SJSA1 (cell line): ENCODE measurements around the gene HSF5. TPM values are rescaled to one million over a fixed set of nuclear protein-coding genes. Genes with fewer than 3 reads are reported as not detected.

Source experiments
- DNase-seq, 2 experiments: peaks; one replicate each; pipeline ENCODE4 v3.0.0-alpha.2; 2015 to 2020; ENCODE audit warnings: low spot score in 2 of 2, low read depth in 1 of 2
- H3K27ac ChIP-seq: fragments of 250-450 bp; sonication (Bioruptor Pico); 2 replicates; pipeline ENCODE4 v1.5.1; 2020; ENCODE audit warnings: mild to moderate bottlenecking, moderate library complexity
- H3K27me3 ChIP-seq: fragments of 250-450 bp; sonication (Bioruptor Pico); replicated peaks from 2 replicates; pipeline ENCODE4 v1.5.1; 2020; ENCODE audit warnings: mild to moderate bottlenecking, moderate library complexity
- H3K36me3 ChIP-seq: fragments of 250-450 bp; sonication (Bioruptor Pico); 2 replicates; pipeline ENCODE4 v1.5.1; 2020; ENCODE audit warnings: mild to moderate bottlenecking
- H3K4me1 ChIP-seq: fragments of 250-450 bp; sonication (Bioruptor Pico); replicated peaks from 2 replicates; pipeline ENCODE4 v1.6.1; 2021; ENCODE audit warnings: mild to moderate bottlenecking
- H3K4me3 ChIP-seq: fragments of 250-450 bp; sonication (Bioruptor Pico); 2 replicates; pipeline ENCODE4 v1.5.1; 2020; ENCODE audit warnings: mild to moderate bottlenecking
- H3K9me3 ChIP-seq: fragments of 250-450 bp; sonication (Bioruptor Pico); replicated peaks from 2 replicates; pipeline ENCODE4 v1.5.1; 2020; ENCODE audit warnings: mild to moderate bottlenecking
- total RNA-seq: library from RNA; depleted of rRNA; stranded (reverse); fragments of >200 nt; shearing (Covaris generic); gene quantifications from 2 replicates; pipeline ENCODE4 v1.2.3, GENCODE V29; 2014

Gene HSF5
- total RNA-seq, 1 experiment from 2014 or later, result not detected

DNA sequence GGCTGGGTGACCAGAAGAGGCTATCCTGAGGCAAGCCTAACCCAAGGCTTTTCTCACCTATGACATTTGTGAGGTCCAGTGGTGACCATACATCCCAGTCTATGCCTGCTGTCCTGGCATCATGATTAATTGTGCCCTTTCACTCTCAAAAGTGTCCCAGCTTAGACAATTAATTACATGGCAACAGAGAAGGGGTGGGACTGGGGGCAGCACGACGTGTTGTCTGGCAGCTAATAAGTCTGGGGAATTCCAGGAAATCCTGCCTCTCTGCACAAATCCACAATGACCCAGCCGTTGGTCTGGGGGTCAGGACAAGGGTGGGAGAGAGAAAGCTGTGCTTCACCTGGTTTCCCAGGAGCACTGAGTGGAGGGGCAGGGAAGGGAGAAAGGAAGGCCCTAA lies 40.2 kb upstream of the HSF5 start:
- Histone ChIP-seq H3K9me3 (no peaks in the 10 kb centered on the region; the same call in 1 of the 2 replicates), H3K4me1 (peaks cover 40% of the 10 kb centered on the region), H3K4me3 (no peak overlapping the region), H3K27me3 (no peaks in the 10 kb centered on the region), H3K27ac (no peak overlapping the region), H3K36me3 (no peaks in the 10 kb centered on the region)
- DNase-seq, result no peak

DNA sequence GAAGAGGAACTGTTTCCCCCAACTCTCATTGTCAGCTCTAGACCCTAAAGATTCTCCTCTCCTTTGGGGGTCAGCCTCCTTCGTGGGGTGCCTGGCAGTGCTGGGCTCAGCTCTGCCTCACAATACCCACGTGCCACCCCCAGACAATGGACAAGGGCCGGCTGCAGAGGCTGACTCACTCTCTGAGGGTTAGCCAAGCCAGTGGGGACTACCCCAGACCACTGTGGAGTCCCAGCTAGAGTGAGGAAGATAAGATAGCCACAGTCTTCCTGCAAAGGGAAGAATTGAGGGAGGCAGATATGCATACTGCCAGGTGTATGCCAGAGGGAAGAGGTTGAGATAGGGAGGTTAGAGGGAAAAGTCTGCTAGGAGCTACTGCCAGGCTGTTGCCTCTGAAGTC lies 39.7 kb upstream of the HSF5 start:
- H3K27ac ChIP-seq, result no peak overlapping the region
- DNase-seq, result peak; percentile 51 to 70
- no peaks in the 10 kb centered on the region for H3K27me3 ChIP-seq
- H3K9me3 ChIP-seq, result no peaks in the 10 kb centered on the region; the same call in 1 of the 2 replicates
- H3K36me3 ChIP-seq, result no peaks in the 10 kb centered on the region
- H3K4me1 ChIP-seq, result peaks cover 40% of the 10 kb centered on the region
- H3K4me3 ChIP-seq, result no peak overlapping the region

DNA sequence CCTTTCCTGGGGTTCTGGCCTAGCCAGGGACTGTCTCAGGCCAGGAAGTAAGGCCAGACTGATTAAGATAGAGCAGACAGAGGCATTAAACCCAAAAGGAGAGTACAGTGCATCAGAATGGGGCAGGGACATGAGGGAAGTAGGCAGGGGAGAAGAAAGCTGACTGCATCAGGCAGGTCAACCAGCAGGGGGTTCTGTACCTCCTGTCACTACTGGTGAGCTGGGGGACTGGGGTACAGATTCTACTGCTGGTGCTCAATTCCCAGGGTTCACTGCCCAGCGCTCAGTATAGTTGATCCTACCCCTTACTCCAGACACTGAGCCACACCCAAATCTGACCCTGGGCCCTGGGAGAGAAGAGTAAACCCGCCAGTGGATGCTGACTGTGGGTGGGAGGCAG lies 39.1 kb upstream of the HSF5 start:
- Histone ChIP-seq H3K36me3 (no peaks in the 10 kb centered on the region), H3K4me1 (peaks cover 37% of the 10 kb centered on the region), H3K27me3 (no peaks in the 10 kb centered on the region), H3K27ac (no peak overlapping the region), H3K9me3 (no peaks in the 10 kb centered on the region; the same call in 1 of the 2 replicates), H3K4me3 (no peak overlapping the region)
- DNase-seq, result no peak

DNA sequence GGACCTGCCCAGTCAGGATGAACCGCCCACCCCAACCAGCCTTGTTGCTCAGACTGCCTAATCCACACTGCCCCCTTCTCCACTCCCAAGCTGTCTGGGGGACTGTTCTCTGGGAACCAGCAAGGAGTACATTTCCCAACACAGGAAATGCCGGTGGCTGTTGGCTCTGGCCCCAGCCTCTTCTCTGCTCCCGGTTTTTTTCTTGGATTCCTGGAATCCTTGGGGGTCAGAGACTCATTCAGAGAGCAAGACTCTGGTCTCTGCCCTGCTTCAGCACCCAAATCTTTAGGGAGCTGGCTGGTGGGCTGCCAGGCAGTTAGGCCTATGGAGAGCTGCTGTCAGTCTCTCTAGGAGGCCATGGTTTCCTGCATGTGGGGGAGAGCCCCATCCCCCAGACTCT lies 37.0 kb upstream of the HSF5 start:
- Histone ChIP-seq H3K9me3 (no peaks in the 10 kb centered on the region; the same call in 1 of the 2 replicates), H3K27ac (peak overlapping the region; percentile 32), H3K27me3 (no peaks in the 10 kb centered on the region), H3K4me3 (no peak overlapping the region), H3K4me1 (peaks cover 28% of the 10 kb centered on the region), H3K36me3 (no peaks in the 10 kb centered on the region)
- DNase-seq, result peak in 1 of 2 experiments; percentile 69

DNA sequence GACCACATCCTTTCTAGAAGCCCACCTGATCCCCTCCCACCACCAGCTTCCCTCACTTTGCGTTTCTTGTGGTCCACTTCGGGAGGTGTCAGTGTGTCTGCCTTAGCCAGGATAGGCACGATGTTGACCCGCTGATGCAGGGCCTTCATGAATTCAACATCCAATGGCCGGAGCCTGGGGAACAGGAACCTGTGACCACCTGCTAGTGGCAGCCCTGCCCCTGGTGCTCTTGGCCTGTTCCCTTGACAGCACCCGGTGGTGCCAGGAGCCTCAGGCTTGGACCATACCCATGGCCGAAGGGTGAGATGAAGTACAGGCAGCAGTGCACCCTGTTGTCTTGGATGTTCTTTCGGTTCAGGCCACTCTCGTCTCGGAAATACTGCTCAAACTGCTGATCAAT lies 33.5 kb upstream of the HSF5 start:
- H3K27me3 ChIP-seq, result no peaks in the 10 kb centered on the region
- H3K36me3 ChIP-seq, result no peaks in the 10 kb centered on the region
- H3K4me1 ChIP-seq, result peaks cover 27% of the 10 kb centered on the region
- no peaks in the 10 kb centered on the region; the same call in 1 of the 2 replicates for H3K9me3 ChIP-seq
- H3K27ac ChIP-seq, result no peak overlapping the region
- no peak for DNase-seq
- no peak overlapping the region for H3K4me3 ChIP-seq

DNA sequence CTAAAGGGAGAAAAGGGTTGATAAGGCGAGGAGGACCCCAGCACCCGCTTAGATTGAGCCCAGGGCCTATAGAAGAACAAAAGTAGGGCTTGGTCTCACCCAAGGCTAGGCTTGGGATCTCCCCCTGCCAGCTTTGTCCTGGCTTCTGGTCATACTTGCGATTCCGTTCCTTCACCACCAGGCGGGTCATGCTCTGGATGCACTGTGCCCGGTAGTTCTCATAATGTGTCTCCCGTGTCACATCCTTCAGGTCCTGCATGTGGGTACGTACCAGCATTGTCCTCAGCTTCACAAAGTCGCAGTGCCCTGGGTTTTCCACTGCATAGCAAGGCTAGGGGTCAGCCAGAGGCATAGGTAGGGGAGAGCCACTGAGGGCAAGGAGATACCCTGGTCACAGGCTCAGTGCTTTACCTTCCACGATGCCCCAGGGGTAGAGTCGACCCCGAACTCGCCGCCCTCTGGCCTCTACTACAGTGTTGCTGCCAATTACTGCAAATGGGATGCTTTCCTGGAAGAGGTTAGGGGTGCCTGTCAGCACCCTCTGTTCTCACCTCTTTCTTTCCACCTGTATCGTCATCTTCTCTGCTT lies 32.7 kb upstream of the HSF5 start:
- Histone ChIP-seq H3K9me3 (no peaks in the 10 kb centered on the region; the same call in 1 of the 2 replicates), H3K27me3 (no peaks in the 10 kb centered on the region), H3K27ac (no peak overlapping the region), H3K36me3 (no peaks in the 10 kb centered on the region), H3K4me1 (peaks cover 28% of the 10 kb centered on the region), H3K4me3 (no peak overlapping the region)
- DNase-seq, result no peak

DNA sequence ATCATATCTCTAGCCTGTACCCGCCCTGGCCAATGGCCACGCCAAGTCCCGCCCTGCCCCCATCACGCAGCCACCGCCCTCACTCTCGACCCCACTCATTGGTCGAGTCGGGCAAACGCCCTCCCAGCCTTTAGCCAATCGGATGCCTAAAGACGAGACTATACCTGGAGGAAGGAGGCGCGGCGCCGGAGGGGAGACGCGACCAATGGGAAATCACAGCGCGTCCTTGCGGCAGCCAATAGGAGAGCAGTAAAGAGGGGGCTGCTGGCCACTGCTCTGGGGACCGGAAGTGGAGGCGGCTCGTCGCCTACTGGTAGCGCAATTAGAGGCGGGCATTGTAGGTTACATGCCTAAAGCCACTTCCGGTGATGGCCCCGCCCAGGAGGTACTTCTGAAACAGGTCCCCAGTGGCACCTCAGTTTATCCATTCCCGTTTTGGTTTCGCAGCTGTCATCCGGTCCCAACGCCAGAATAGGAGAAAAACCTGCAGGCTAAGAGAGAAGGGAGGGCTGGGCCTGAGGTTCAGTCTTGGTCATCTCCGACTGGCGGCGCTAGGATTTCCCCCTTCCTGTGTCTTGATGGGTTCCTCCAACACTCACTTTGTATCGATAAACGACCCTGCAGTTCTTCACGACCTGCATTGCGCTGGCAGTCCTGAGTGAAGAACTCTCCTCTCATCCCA lies 29.9 kb upstream of the HSF5 start:
- Histone ChIP-seq H3K27ac (peak overlapping the region; percentile 67), H3K4me1 (peaks cover 32% of the 10 kb centered on the region), H3K36me3 (peaks cover 3% of the 10 kb centered on the region), H3K4me3 (peak overlapping the region; percentile 46), H3K9me3 (no peaks in the 10 kb centered on the region), H3K27me3 (no peaks in the 10 kb centered on the region)
- DNase-seq, result peak; percentile 100

DNA sequence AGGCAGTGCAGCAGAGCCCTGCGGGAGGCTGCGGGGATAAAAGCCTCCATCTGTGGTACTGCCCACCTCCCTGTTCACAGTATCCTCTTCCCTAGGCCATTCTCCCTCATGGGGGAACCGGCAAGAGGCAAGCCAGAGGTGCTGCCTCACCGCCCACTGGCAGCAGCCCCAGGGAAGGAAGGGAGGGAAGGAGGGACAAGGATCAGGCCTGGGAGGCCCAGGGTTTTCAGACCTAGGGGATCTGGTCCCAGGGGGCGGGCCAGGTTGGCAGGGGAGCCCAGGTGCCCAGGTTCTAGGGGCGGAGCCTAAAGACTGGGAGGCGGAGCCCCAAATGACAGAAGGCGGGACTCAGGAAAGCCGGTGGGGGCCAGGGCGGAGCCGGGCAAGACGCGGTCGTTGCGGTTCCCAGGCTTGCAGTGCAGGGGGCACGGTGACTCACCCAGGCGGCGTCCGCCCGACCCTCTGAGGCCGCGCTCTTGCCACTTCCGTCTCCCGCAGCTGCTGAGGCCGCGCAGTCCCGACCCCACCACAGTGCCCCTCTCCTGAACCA lies 29.2 kb upstream of the HSF5 start:
- H3K27ac ChIP-seq, result peak overlapping the region; percentile 67
- peaks cover 32% of the 10 kb centered on the region for H3K4me1 ChIP-seq
- peaks cover 10% of the 10 kb centered on the region for H3K36me3 ChIP-seq
- no peaks in the 10 kb centered on the region for H3K9me3 ChIP-seq
- H3K4me3 ChIP-seq, result peak overlapping the region; percentile 46
- no peak for DNase-seq
- no peaks in the 10 kb centered on the region for H3K27me3 ChIP-seq

DNA sequence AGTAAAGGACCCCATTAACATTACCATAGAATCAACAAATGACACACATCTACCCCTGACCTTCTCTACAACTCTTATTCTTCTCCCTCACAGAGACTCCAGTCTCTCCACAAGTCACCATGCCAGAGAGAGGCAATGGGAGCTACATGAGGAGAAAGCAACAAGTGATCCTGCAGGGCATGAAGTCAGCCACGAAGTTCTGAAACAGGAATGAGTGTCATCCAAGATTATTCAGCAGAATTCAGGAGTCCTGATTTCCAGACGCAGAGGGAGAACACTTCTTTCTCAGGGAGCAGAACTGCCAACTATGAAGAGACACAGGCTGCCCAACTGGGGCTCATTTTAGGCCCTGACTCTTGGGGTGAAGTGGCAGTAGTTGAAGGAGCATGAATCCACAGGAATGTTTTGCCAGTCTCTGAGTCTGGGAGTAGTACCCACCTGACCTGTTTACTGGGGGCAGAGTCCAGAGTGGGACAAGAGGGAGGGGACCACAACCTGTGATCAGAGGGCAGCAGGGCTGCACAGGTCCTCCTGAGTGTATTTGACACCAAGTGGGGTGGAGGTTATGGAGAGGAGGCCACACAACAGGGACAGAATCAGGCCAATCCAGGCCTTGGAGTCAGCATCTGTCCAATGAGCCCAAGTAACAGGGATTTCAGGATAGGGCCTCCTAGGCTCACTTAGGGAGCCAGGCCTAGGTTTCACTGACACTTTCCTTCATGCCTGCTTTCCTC lies 28.6 kb upstream of the HSF5 start:
- DNase-seq, result no peak
- no peaks in the 10 kb centered on the region for H3K27me3 ChIP-seq
- H3K4me3 ChIP-seq, result peak overlapping the region; percentile 46
- no peaks in the 10 kb centered on the region for H3K9me3 ChIP-seq
- H3K4me1 ChIP-seq, result peaks cover 32% of the 10 kb centered on the region
- peak overlapping the region; percentile 67 for H3K27ac ChIP-seq
- peaks cover 16% of the 10 kb centered on the region for H3K36me3 ChIP-seq

DNA sequence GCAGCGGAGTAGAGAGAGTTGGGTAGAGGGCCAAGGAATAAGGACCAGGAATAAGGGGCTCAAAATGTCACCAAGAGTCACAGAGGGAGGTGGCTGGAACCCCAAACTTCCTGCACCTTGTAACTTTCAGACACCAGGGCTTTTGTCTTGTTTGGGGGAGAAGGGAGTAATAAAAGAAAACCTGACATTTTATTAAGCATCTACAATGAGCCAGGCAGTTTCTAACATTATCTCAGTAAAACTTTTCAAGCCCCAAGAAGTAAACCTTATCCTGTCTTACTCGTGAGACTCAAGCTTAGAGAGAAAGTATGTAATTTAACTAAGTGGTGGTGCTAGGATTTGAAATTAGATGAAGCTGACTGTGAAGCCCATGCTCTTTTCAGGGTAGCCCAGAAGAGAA lies 27.1 kb upstream of the HSF5 start:
- Histone ChIP-seq H3K36me3 (peaks cover 30% of the 10 kb centered on the region), H3K27me3 (no peaks in the 10 kb centered on the region), H3K4me3 (no peak overlapping the region), H3K9me3 (no peaks in the 10 kb centered on the region), H3K27ac (no peak overlapping the region), H3K4me1 (peaks cover 32% of the 10 kb centered on the region)
- no peak for DNase-seq

DNA sequence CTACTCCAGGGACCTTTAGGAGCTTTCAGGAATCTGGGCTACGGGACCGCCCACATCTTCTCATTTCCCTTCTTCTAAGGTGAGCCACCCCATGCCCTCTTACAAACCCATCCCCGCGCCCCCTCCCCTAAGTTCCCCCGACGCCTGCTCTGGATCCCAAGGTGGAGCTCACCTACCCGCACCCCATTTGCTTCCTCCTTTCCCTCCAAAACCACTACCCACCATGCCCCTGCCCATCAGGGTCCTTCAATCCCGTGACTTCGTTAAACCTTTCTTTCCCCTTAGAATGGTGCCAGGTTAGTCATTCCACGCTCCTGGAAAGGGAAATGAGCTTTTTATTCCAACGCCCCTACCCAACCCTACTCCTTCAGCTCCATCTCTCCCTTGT lies 26.6 kb upstream of the HSF5 start:
- Histone ChIP-seq H3K4me1 (peaks cover 32% of the 10 kb centered on the region), H3K36me3 (peaks cover 35% of the 10 kb centered on the region), H3K27ac (no peak overlapping the region), H3K27me3 (no peaks in the 10 kb centered on the region), H3K4me3 (peak overlapping the region; percentile 63), H3K9me3 (no peaks in the 10 kb centered on the region)
- no peak for DNase-seq

DNA sequence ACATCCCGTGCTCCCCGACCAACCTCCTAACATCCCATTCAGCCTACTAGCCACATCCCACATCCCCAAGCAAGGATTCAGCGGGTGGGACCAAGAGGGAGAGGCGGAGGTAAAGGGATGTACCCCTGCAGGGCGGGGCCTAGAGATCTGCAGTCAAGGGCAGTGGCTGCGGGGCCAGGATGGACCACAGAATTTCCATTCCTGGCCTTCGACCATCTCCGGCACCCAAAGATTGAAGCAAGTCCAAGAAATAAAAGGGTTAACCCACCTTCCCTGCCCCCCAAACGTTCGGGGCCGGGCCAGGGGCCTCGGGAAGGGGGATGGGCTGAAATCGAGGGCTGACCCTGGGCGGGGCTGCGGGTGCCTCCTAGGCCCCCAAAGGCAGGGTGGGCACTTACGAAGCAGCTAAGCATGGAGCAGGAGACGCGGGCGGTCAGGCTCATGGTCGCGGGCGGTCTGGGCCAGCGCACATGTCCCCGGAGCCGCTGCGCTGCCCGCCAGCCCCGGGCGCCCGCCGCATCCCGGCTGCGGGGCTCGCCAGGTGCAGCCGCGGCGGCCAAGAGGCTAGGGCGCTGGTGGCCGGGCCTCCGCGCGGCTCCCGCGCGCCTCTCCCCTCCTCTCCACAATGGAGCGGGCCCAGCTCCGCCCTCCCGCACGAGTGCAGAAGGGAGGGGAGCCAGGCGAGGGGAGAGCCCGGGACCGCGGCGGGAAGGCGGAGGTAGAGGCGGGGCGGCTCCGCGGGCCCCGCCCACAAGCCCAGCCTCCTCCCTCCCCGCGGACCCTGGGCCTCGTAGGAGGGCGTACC lies 26.0 kb upstream of the HSF5 start, which contains the start of gene MTMR4:
TSS of gene MTMR4 (minus strand) at position 674 of the 805 bp plus-strand sequence. CDS start at position 443, 231 bp downstream.
- H3K36me3 ChIP-seq, result peaks cover 40% of the 10 kb centered on the region
- 0 out of 2 replicates have a peak within 1 kb of the TSS, but pooled peaks have one; percentile 1 for H3K27ac ChIP-seq
- peaks cover 30% of the 10 kb centered on the region for H3K4me1 ChIP-seq
- H3K4me3 ChIP-seq, result peak within 1 kb of the TSS; percentile 63
- no peaks in the 10 kb centered on the region for H3K27me3 ChIP-seq
- peak; percentile 73 to 86 for DNase-seq
- H3K9me3 ChIP-seq, result no peaks in the 10 kb centered on the region

DNA sequence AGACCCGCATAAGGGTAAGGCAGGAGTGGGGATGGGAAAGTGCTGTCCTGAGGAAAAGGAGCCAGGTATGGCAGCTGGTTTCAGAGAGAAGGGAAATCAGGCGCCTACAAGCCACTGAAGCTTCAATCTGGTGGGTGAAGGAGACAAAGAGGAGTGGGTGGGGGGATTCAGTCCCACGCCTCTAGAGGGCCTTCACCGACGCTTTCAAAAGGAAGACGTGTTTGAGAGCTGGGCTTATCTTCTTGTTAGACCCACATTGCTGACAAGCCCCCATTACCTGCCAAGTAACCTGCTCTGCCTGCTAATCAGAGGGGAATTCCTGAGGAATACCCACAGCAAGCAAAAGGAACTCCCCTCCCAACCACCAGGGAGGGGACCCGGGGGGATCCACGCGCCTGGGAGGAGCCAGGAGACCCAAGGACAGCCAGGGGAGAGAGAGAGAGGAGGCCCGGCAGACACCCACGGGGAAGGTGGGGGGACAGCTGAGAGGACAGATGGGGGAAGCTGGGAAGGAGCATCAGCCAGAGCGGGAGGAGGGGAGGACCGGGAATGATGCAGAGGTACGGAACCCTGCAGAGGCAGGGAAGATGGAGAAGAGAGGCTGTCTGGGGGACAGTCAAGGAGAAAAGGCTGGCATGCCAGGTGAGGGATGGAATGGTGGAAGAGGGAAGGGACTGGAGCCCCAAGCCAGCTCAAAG lies 25.2 kb upstream of the HSF5 start:
- Histone ChIP-seq H3K9me3 (no peaks in the 10 kb centered on the region), H3K4me1 (peaks cover 26% of the 10 kb centered on the region), H3K27ac (no peak overlapping the region), H3K36me3 (peaks cover 47% of the 10 kb centered on the region), H3K27me3 (no peaks in the 10 kb centered on the region), H3K4me3 (peak overlapping the region; percentile 63)
- no peak for DNase-seq
